HG03378 (cell line): Measurements from ENCODE around the gene CDK1.
"Not testable (repeated sequence)": the region's sequence is repeated elsewhere in the genome, so short reads cannot be mapped to it uniquely, and the experiment has no call there.

Source experiments
- ATAC-seq: cut with Tn5 transposase; IDR thresholded peaks from one replicate; pipeline ENCODE4 v1.9.1; 2021; ENCODE audit warnings: mild to moderate bottlenecking, moderate library complexity; ENCODE audit not compliant: unreplicated experiment

CDK1 gene

DNA sequence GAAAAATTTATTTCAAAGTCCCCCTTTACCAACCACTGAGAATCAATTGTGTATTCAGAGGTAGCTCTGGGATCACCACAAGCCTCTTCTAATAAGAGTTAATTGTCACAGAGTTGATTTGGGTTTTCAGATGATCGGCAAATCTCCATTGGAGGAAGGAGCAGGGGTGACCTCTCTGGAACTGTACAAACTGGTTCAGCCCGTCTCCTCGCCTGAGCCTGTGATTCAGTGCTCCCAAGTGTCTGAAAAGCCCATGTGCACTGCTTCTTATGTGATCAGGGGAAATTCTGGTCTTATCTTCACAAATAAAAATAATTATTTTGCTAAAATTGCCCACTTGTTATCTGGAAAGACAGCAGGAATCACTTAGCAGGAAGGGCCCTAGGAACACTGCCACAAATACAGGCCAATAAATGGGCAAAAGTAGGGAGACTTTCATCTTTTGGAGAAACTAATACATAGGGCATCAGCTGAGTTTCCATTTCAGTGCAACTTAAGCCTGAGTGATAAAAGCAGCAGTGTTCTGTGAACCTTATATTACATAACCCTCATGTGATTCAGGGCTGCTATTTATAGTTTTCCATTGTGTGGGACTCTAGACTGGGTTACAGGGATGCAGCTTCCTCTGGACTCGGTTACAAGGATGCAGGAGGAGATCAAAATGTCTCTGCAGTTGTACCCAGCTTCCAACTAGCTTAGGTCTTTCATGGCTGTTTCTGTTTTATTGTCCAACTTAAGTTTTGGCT is 32.3 kb downstream of the CDK1 start:
- no peak for ATAC-seq

DNA sequence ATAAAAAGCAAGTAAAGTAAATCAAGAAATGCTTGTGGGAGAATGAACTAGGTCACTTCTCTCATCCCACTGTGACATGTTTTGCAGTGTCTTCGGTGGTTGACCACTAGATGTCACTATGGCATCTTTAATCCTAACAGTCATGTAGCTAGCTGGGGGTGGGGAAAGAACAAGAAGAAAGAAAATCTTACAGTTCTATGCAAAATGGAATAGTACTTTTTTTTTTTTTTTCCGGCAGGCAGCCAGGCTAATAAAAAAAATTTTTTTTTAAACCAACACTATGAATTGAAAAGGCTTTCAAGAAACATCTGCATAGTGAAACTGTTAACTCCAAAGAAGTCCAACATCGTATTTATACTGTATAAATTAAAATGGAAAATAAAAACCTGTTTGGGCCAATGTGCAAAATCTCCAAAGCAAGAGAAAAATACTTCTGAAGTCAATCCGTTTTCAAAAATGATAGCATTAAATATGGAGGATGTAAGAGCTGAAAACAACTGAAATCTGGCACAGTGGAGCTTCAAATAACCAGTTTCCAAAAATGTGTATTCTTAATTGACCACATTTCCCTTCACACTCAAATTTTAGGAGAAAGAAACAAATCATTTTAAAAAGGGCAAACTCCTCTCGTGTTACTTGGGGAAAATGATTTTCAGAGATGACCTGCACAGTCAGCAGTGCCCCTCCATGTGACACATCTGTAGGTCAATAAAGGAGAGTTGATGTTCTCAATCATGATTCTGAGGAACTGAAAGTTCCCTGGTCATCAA is 38.5 kb downstream of the CDK1 start:
- peak; percentile 89 for ATAC-seq

DNA sequence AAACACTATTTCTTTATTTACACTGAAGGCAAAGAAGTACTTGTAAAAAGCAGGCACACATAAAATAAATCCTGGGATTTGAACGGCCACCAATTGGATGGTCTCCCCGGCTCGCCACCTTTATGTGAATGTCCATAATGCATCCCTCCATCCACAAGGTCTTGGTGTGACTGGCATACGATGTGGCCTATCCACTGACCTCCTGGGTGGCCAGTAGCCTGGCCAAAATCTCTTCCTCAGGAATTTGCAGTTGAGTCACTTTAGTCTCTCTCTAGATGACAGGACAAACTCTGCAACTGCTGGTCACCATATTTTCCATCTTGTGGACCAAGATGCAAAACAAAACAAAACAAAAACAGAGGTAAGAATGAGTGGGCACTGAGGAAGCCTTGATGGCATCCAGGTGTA is 39.1 kb downstream of the CDK1 start:
- ATAC-seq, result no peak

DNA sequence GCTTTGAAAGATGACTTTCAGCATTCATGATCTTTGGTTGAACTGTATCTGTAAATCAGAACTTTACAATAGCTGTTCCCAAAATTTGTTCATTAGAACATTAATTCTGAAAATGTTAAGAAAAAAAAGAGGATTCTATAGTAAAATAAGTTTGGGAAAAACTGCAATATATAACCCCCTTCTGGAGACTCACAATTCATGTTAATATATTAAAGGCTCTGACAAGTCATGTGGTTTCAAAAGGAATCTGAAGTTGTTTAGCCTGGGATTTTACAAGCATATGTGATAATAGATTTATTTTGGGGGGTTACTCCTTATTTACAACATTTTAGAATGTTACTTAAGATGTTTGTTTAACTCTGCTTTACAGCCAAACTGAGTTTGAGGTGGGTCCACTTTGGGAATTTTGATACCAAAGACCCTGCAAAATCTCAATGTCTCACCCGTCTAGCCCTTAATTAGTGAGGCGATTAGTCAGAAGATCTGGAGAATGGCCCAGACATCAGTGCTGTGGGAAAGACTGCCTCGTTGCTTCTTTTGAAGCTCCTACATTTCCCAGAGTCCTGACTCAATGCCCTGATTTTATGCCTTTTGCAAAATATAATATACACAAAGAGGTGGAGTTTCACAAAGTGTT is 40.0 kb downstream of the CDK1 start:
- ATAC-seq, result no peak

DNA sequence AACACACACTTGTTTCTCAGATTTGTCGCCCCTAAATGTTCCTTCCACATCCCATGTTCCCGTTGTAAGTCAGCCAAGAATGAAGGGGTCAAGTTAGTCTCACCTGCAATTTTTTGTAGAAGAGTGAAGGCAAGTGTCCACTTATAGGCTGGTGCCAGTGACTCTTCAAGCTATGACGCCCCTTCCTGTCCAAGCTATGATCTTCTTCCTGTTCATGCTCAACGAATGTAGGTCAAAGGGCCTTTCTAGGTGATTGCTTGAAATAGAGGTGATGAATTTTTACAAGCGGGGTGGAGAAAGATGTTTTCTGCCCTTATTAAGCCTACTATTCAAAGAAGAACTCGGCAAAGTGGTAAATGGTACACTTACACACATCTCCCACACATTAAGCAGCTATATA is 41.0 kb downstream of the CDK1 start:
- ATAC-seq, result no peak

DNA sequence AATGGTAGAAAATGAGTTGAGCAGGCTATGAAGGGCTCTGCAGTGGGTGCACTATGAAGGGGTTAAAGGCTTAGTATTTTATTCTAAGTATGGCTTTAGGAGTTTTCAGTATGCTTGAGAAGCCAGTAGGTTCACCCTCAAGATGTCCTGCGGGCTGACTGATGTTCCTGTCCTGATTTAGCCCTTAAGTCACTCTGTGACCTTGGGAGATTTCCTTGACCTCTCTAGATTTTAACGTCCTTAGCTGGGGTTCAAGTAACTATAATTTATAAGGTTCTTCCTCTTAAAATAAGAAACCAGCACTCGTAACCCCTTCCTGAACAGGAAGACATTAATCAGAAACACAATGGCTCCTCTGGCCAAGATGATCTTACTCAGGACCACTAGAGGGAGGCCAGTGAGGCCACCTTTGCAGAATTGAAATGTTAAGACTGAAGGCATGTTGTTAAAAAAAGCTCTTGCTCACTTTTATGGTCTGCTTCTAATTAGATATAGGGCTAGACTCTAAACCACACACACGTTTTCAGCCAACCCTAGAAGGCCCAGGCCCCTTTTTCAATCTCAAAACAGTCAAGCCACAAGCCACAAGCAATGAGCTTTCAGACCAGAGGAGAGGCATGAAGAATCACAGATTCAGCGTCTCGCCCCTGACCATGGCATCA is 41.9 kb downstream of the CDK1 start:
- ATAC-seq, result peak; percentile 52

DNA sequence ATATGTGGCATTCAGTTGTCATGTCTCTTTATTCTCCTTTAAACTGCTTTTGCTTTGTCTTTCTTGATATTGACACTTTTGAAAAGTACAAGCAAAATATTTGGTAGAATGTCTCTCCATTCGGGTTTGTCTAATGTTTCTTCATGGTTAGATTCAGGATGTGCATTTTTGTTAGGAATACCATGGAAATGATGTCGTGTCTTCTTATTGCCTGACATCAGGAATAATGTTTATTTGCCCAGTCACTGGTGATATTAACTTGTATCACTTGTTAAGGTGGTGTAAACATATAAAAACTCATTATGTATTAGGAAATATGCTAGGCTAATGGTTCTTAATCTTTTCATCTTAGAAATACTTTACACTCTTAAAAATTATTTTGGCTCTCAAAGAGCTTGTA is 43.4 kb downstream of the CDK1 start:
- no peak for ATAC-seq

DNA sequence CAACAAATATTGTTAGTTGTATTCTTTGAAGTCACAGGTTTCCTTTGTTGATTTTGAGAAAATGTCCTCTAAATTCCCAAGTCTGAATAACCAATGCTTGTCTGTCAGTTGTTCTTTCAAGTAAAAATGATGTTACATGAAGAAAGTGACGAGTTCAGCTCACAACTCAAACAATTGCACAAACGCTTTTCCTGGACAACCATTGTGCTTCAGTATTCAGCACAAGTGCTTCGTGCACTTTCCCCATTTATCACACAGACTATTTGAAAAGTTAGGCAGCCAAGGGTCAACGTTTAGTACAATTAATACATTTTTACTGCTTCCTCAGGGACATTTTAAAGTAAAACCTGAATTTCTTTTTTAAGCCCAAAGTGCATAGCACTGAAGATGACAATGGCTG is 44.5 kb downstream of the CDK1 start:
- ATAC-seq, result no peak

DNA sequence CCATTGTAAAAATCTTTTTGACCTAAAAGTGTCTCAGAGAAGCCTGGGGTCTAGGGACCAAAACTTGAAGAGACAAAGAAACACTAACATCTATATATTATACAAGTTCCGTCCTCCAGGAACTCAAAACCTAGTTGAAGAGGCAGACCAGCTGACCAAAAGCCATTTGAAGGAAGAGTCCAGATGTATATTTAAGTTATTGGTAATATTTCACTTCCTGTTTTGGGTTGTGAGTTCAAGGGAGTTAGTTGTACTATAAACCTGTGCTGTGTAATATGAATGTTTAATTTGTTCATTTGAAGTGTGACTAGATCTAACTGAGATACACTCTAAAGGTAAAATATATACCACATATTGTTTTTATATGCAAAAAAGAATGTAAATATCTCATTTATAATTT is 45.0 kb downstream of the CDK1 start:
- peak; percentile 60 for ATAC-seq

DNA sequence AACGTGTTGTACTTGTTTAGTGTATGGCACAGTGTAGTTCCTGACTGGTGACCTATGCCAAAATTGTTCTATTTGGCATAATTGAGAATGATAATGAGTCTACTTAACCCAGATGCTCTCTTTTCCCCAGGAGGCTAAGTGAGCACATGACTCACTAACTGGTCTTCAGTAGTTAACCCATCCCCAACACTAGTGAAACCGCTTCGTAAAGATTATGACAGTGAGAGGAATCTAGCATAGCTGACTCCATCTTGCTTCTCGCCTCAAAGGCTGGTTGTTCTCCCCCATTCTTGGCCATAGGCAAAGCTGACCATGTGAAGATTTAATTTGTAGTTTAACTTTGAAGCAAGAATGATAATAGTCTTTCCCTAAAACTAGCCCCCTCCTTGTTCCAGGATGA is 47.2 kb downstream of the CDK1 start:
- ATAC-seq, result no peak

DNA sequence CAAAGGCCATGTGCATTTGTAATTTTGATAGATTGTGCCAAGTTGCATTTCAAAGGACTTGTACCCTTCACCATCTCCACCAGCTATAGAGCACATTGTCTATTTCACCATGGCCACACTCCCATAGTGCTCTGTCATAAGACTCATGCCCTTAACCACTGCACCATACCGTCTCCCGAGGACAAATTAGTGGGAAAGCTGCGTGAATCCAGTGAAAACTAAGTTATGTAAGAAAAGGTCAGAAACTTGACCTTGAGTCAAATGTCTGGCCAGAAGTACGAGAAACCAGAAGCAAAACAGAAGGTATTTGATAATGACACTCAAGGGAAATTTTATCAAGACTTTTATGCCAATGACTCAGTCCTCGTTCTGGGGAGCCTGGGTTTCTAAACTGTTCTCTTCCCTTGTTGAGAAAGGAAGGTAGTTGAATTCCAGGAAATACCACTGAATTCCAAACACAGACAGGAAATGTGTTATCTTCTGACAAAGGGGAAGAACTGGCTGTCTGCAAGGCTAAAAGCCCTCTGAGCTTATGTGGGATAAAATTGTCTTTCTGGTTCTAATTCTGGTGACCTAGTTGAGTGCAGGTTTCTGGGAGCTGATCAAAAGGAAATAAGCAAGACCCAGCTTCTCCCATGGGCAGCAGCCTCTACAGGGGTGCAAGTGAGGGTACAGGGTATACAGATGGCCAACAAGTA is 49.7 kb downstream of the CDK1 start:
- ATAC-seq, result no peak

DNA sequence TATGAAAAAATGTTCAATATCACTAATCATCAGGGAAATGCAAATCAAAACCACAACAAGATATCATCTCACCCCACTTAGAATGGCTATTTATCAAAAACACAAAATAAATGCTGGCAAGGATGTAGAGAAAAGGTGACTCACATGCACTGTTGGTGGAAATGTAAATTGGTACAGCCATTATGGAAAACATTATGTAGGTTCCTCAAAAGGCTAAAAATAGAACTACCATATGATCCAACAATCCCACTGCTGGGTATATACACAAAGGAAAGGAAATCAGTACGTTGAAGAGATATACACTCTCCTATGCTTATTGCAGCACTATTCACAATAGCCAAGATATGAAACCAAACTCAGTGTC is 50.2 kb downstream of the CDK1 start:
- no peak for ATAC-seq

DNA sequence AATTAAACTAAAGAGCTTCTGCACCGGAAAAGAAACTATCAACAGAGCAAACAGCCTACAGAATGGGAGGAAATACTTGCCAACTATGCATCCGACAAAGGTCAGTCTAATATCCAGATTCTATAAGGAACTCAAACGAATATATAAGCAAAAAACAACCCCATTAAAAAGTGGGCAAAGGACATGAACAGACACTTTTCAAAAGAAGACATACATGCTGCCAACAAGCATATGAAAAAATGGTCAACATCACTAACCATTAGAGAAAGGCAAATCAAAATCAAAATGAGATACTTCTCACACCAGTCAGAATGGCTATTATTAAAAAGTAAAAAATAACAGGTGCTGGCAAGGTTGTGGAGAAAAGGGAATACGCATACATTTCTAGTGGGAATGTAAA is 53.9 kb downstream of the CDK1 start:
- ATAC-seq, result not testable (repeated sequence)

DNA sequence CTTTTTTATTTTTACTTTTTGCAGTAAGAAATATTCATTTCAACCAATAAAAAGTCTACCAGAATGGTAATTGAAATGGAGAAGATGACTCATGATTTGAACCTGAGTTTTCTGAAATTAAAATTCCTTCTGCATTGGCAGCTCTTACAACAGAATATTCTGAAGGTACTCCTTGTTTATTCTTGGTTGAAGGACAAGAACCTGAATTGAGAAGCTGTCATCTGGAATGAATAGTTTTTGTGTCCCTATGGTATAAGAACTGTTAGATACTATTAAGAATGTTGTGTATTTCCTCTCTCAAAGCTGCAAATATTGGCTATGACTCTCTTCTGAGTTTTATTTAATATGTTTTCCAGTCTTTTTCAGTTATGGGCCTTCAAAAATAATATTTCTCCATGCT is 56.1 kb downstream of the CDK1 start:
- ATAC-seq, result no peak

DNA sequence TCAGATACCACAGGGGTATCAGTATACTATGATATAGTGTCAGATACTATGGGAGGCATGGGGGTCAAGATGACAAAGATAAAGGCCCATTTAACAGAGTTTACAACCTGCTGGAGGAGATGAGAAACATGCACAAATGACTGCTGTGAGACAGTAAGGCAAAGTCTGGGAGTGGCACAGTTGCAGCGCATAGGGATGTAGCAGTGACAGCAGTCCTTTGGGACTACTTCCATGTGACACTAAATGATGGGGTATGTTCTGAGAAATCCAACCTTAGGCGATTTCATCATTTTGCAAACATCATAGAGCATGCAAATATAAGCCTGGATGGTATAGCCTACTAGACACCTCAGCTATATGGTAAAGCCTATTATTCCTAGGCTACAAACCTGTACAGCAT is 56.8 kb downstream of the CDK1 start:
- ATAC-seq, result no peak

DNA sequence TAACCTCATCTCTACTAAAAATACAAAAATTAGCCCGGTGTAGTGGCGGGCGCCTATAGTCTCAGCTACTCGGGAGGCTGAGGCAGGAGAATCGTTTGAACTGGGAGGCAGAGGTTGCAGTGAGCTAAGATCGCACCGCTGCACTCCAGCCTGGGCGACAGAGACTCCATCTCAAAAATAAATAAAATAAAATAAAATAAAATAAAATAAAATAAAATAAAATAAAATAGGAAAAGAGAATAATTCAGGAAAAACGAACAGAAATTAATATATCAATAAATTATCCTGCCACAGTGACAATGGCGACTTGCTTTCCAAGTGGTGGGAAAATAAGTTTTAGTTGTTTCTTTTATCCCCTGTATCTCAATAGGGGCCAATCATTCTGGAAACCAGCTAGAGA is 62.9 kb downstream of the CDK1 start:
- ATAC-seq, result not testable (repeated sequence)

DNA sequence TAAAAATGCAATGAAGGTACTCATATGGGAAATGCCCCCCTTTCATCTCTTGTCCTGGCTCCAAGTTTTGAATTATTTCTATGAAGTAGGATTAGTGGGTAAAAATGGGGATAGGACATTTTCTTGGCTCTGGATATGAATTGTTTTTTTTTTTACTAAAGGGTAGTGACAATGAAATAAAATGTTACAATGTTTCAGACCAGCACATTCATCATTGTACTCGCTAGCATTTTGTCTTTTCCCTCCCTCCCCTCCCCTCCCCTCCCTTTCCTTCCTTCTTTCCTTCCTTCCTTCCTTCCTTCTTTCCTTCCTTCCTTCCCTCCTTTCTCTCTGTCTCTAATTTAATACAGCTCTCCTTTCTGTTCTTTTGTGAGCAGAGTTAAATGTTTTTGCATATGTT is 64.4 kb downstream of the CDK1 start:
- ATAC-seq, result no peak
